Measurements from ENCODE around the gene EPHA5.

EPHA5 gene

DNA sequence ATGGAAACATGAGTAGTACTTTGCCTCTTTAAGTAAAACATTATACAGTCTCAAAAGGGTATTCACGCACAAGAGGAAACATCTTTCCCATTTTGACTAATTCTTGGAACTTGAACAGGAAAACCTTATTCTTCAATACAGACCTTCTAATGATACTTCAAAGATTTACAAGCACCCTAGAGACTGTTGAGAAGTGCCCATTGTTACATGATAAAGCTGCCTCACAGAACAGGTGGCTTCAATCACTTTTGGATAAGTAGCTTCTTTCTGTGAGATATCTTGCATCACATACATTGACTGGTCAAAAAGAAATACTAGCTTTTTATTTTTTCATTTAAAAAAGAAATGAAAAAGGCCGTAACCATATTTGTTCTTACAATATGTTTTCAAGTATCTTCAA, 219.4 kb downstream of the EPHA5 start:
- Histone ChIP-seq H4K12ac (ENCODE audit: low read depth, low read length) (no peak overlapping the region), H3K23ac (ENCODE audit: low read length) (no peak overlapping the region), H3K4me2 (ENCODE audit: low read length) (no peak overlapping the region), H3K79me1 (ENCODE audit: low read length) (no peaks in the 10 kb centered on the region), H3K27ac (ENCODE audit: low read depth, low read length) (no peak overlapping the region), H2AFZ (ENCODE audit: insufficient read depth, low read length, poor library complexity) (no peak overlapping the region), H3K79me2 (ENCODE audit: control insufficient read depth, insufficient read depth, low read length, poor library complexity) (no peaks in the 10 kb centered on the region), H2AK5ac (ENCODE audit: low read length) (no peak overlapping the region), H3K9me3 (ENCODE audit: insufficient read depth, low read depth, low read length) (no peaks in the 10 kb centered on the region), H3K4ac (ENCODE audit: low read depth, low read length) (no peak overlapping the region), H4K91ac (ENCODE audit: low read depth, low read length) (no peak overlapping the region), H4K8ac (ENCODE audit: low read depth, low read length) (no peak overlapping the region), H3K36me3 (ENCODE audit: control insufficient read depth in 1 of 2, insufficient read depth in 2 of 2, low read length in 2 of 2) (no peaks in the 10 kb centered on the region), H3K14ac (ENCODE audit: low read length) (no peak overlapping the region), H3K27me3 (ENCODE audit: insufficient read depth, low read length) (no peaks in the 10 kb centered on the region), H2BK12ac (ENCODE audit: low read length) (no peak overlapping the region), H3K4me1 (ENCODE audit: control insufficient read depth in 1 of 2, insufficient read depth in 2 of 2, low read length in 2 of 2) (no peaks in the 10 kb centered on the region), H2BK120ac (ENCODE audit: insufficient read depth, low read length, poor library complexity) (no peak overlapping the region), H3K4me3 (ENCODE audit: low read depth, low read length) (no peak overlapping the region), H3K9ac (ENCODE audit: low read length) (no peak overlapping the region), H2BK5ac (ENCODE audit: low read depth, low read length, poor library complexity) (no peak overlapping the region), H3K18ac (ENCODE audit: low read length) (no peak overlapping the region)
- no CpG with 5 or more reads among the region's 2 CpGs for WGBS (ENCODE audit: extremely low coverage, insufficient coverage, insufficient read length)
- no peak for DNase-seq

- H3K23ac ChIP-seq (ENCODE audit: low read length), result no peak overlapping the region
- no peak overlapping the region for H3K18ac ChIP-seq (ENCODE audit: low read length)
- no CpG with 5 or more reads among the region's 1 CpG for WGBS (ENCODE audit: extremely low coverage, insufficient coverage, insufficient read length)
Measured at GRCh38 chr4:65437102-65437501, 233.2 kb downstream of the EPHA5 start.

DNA sequence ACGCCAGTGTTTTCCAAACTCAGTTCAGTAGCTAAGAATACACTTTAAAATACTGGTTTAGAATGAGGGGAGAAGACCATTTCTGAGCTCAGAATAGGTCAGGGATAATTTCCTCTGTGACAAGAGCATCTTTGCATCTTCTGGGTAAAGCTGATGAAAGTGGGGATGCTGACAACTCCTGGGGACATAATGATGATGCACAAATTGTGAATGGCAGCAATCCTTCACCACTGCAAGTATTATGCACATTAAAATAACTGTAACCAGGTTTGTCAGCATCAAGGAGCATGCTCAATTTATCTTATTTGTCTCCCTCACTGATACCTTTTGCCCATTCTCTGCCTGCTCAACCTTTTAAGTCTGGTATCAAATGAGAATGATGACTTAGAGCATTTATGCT, 248.2 kb downstream of the EPHA5 start:
- H4K12ac ChIP-seq (ENCODE audit: low read depth, low read length), result no peak overlapping the region
- H3K27ac ChIP-seq (ENCODE audit: low read depth, low read length), result no peak overlapping the region
- no peak overlapping the region for H3K4ac ChIP-seq (ENCODE audit: low read depth, low read length)
- no peaks in the 10 kb centered on the region for H3K27me3 ChIP-seq (ENCODE audit: insufficient read depth, low read length)
- no peak overlapping the region for H3K18ac ChIP-seq (ENCODE audit: low read length)
- no peaks in the 10 kb centered on the region for H3K9me3 ChIP-seq (ENCODE audit: insufficient read depth, low read depth, low read length)
- no peaks in the 10 kb centered on the region for H3K79me2 ChIP-seq (ENCODE audit: control insufficient read depth, insufficient read depth, low read length, poor library complexity)
- no peak overlapping the region for H3K4me2 ChIP-seq (ENCODE audit: low read length)
- no peaks in the 10 kb centered on the region for H3K4me1 ChIP-seq (ENCODE audit: control insufficient read depth in 1 of 2, insufficient read depth in 2 of 2, low read length in 2 of 2)
- H3K9ac ChIP-seq (ENCODE audit: low read length), result no peak overlapping the region
- no peak overlapping the region for H2BK120ac ChIP-seq (ENCODE audit: insufficient read depth, low read length, poor library complexity)
- no peak overlapping the region for H4K91ac ChIP-seq (ENCODE audit: low read depth, low read length)
- no peak overlapping the region for H3K4me3 ChIP-seq (ENCODE audit: low read depth, low read length)
- H3K79me1 ChIP-seq (ENCODE audit: low read length), result no peaks in the 10 kb centered on the region
- H2BK5ac ChIP-seq (ENCODE audit: low read depth, low read length, poor library complexity), result no peak overlapping the region
- no peak overlapping the region for H3K23ac ChIP-seq (ENCODE audit: low read length)
- no peak overlapping the region for H2BK12ac ChIP-seq (ENCODE audit: low read length)
- H3K14ac ChIP-seq (ENCODE audit: low read length), result no peak overlapping the region
- no peaks in the 10 kb centered on the region for H3K36me3 ChIP-seq (ENCODE audit: control insufficient read depth in 1 of 2, insufficient read depth in 2 of 2, low read length in 2 of 2)
- no peak overlapping the region for H4K8ac ChIP-seq (ENCODE audit: low read depth, low read length)
- no peak overlapping the region for H2AK5ac ChIP-seq (ENCODE audit: low read length)
- no peak for DNase-seq
- no peak overlapping the region for H2AFZ ChIP-seq (ENCODE audit: insufficient read depth, low read length, poor library complexity)
- WGBS (ENCODE audit: extremely low coverage, insufficient coverage, insufficient read length), result no CpG with 5 or more reads among the region's 1 CpG

More at GRCh38 chr4:65437102-65437501, 233.2 kb downstream of the EPHA5 start:
- no peak overlapping the region for H4K91ac ChIP-seq (ENCODE audit: low read depth, low read length)
- no peaks in the 10 kb centered on the region for H3K79me1 ChIP-seq (ENCODE audit: low read length)
- no peak overlapping the region for H3K4me3 ChIP-seq (ENCODE audit: low read depth, low read length)
- H3K27me3 ChIP-seq (ENCODE audit: insufficient read depth, low read length), result no peaks in the 10 kb centered on the region
- H2BK12ac ChIP-seq (ENCODE audit: low read length), result no peak overlapping the region
- no peak overlapping the region for H4K12ac ChIP-seq (ENCODE audit: low read depth, low read length)
- H3K4ac ChIP-seq (ENCODE audit: low read depth, low read length), result no peak overlapping the region
- H3K9me3 ChIP-seq (ENCODE audit: insufficient read depth, low read depth, low read length), result no peaks in the 10 kb centered on the region
- no peak overlapping the region for H4K8ac ChIP-seq (ENCODE audit: low read depth, low read length)
- DNase-seq, result no peak
- H3K4me2 ChIP-seq (ENCODE audit: low read length), result no peak overlapping the region
- H3K79me2 ChIP-seq (ENCODE audit: control insufficient read depth, insufficient read depth, low read length, poor library complexity), result no peaks in the 10 kb centered on the region
- H3K4me1 ChIP-seq (ENCODE audit: control insufficient read depth in 1 of 2, insufficient read depth in 2 of 2, low read length in 2 of 2), result no peaks in the 10 kb centered on the region
- H3K27ac ChIP-seq (ENCODE audit: low read depth, low read length), result no peak overlapping the region
- no peak overlapping the region for H2AFZ ChIP-seq (ENCODE audit: insufficient read depth, low read length, poor library complexity)
- H2BK120ac ChIP-seq (ENCODE audit: insufficient read depth, low read length, poor library complexity), result no peak overlapping the region
- no peak overlapping the region for H3K14ac ChIP-seq (ENCODE audit: low read length)
- H3K36me3 ChIP-seq (ENCODE audit: control insufficient read depth in 1 of 2, insufficient read depth in 2 of 2, low read length in 2 of 2), result no peaks in the 10 kb centered on the region
- no peak overlapping the region for H2BK5ac ChIP-seq (ENCODE audit: low read depth, low read length, poor library complexity)
- no peak overlapping the region for H3K9ac ChIP-seq (ENCODE audit: low read length)
- H2AK5ac ChIP-seq (ENCODE audit: low read length), result no peak overlapping the region

GRCh38 chr4:65420036-65420435, 250.3 kb downstream of the EPHA5 start:
- no peaks in the 10 kb centered on the region for H3K36me3 ChIP-seq (ENCODE audit: control insufficient read depth in 1 of 2, insufficient read depth in 2 of 2, low read length in 2 of 2)

More at GRCh38 chr4:65420036-65420435, 250.3 kb downstream of the EPHA5 start:
- no peaks in the 10 kb centered on the region for H3K9me3 ChIP-seq (ENCODE audit: insufficient read depth, low read depth, low read length)
- no peak overlapping the region for H3K4me3 ChIP-seq (ENCODE audit: low read depth, low read length)
- no peak overlapping the region for H2AFZ ChIP-seq (ENCODE audit: insufficient read depth, low read length, poor library complexity)
- H3K27me3 ChIP-seq (ENCODE audit: insufficient read depth, low read length), result no peaks in the 10 kb centered on the region
- H4K91ac ChIP-seq (ENCODE audit: low read depth, low read length), result no peak overlapping the region
- H3K14ac ChIP-seq (ENCODE audit: low read length), result no peak overlapping the region
- H3K9ac ChIP-seq (ENCODE audit: low read length), result no peak overlapping the region
- H3K23ac ChIP-seq (ENCODE audit: low read length), result no peak overlapping the region
- no peak overlapping the region for H2AK5ac ChIP-seq (ENCODE audit: low read length)
- H3K79me2 ChIP-seq (ENCODE audit: control insufficient read depth, insufficient read depth, low read length, poor library complexity), result no peaks in the 10 kb centered on the region
- no peak overlapping the region for H4K12ac ChIP-seq (ENCODE audit: low read depth, low read length)
- no peak overlapping the region for H4K8ac ChIP-seq (ENCODE audit: low read depth, low read length)
- no peak overlapping the region for H3K27ac ChIP-seq (ENCODE audit: low read depth, low read length)
- H3K18ac ChIP-seq (ENCODE audit: low read length), result no peak overlapping the region
- H2BK5ac ChIP-seq (ENCODE audit: low read depth, low read length, poor library complexity), result no peak overlapping the region
- H2BK12ac ChIP-seq (ENCODE audit: low read length), result no peak overlapping the region
- H2BK120ac ChIP-seq (ENCODE audit: insufficient read depth, low read length, poor library complexity), result no peak overlapping the region
- H3K4ac ChIP-seq (ENCODE audit: low read depth, low read length), result no peak overlapping the region
- H3K79me1 ChIP-seq (ENCODE audit: low read length), result no peaks in the 10 kb centered on the region
- H3K4me1 ChIP-seq (ENCODE audit: control insufficient read depth in 1 of 2, insufficient read depth in 2 of 2, low read length in 2 of 2), result no peaks in the 10 kb centered on the region
- no peak overlapping the region for H3K4me2 ChIP-seq (ENCODE audit: low read length)
- no peak for DNase-seq
